ENCODE results near the gene POC1B. TPM values are rescaled to one million over a fixed set of nuclear protein-coding genes. Genes with fewer than 3 reads are reported as not detected.

Gene POC1B
- total RNA-seq, 2 donors from 2014 or later: 31.4 to 32.0 TPM

GRCh38 chr12:89544681-89545184, 18.9 kb upstream of the POC1B start:
- Histone ChIP-seq H3K27me3 (no peaks in the 10 kb centered on the region), H3K9me3 (no peaks in the 10 kb centered on the region), H3K4me1 (peaks cover 2% of the 10 kb centered on the region), H3K36me3 (no peaks in the 10 kb centered on the region), H3K9ac (ENCODE audit: low read depth in 2 of 2, low read length in 2 of 2) (no peak overlapping the region), H3K27ac (no peak overlapping the region), H3K4me3 (no peak overlapping the region)
- intact Hi-C loops (cut with DNase I): loop anchor here (5.0 to 10.0 kb wide), 3 partner anchors 420 to 558 kb away; no protein-coding TSS in a partner anchor
- TF ChIP-seq CTCF (IDR thresholded peaks at IDR 0.05): no peak
- peak; percentile 46 for DNase-seq

- no peaks in the 10 kb centered on the region for H3K9me3 ChIP-seq
- intact Hi-C loops (cut with DNase I): loop anchor here (5.0 to 10.0 kb wide), 3 partner anchors 421 to 558 kb away; no protein-coding TSS in a partner anchor
- H3K9ac ChIP-seq (ENCODE audit: low read depth in 2 of 2, low read length in 2 of 2): no peak overlapping the region
- no peak overlapping the region for H3K27ac ChIP-seq
- TF ChIP-seq CTCF (IDR thresholded peaks at IDR 0.05): no peak
- H3K27me3 ChIP-seq: no peaks in the 10 kb centered on the region
- peaks cover 2% of the 10 kb centered on the region for H3K4me1 ChIP-seq
- no peak overlapping the region for H3K4me3 ChIP-seq
- DNase-seq: no peak
- H3K36me3 ChIP-seq: no peaks in the 10 kb centered on the region
Measured at GRCh38 chr12:89544022-89544421, 18.2 kb upstream of the POC1B start.

GRCh38 chr12:89542912-89543592, 17.2 kb upstream of the POC1B start:
- Histone ChIP-seq H3K4me1 (peaks cover 2% of the 10 kb centered on the region), H3K9ac (ENCODE audit: low read depth in 2 of 2, low read length in 2 of 2) (no peak overlapping the region), H3K9me3 (no peaks in the 10 kb centered on the region), H3K27me3 (no peaks in the 10 kb centered on the region), H3K4me3 (no peak overlapping the region), H3K27ac (no peak overlapping the region), H3K36me3 (no peaks in the 10 kb centered on the region)
- intact Hi-C loops (cut with DNase I): loop anchor here (5.0 to 10.0 kb wide), 3 partner anchors 422 to 559 kb away; no protein-coding TSS in a partner anchor
- DNase-seq: peak; percentile 81
- TF ChIP-seq CTCF (IDR thresholded peaks at IDR 0.05): peak; percentile 81

GRCh38 chr12:89542236-89542635, 16.4 kb upstream of the POC1B start:
- H3K9me3 ChIP-seq: no peaks in the 10 kb centered on the region
- H3K27ac ChIP-seq: no peak overlapping the region
- no peaks in the 10 kb centered on the region for H3K36me3 ChIP-seq
- TF ChIP-seq CTCF (IDR thresholded peaks at IDR 0.05): no peak
- no peaks in the 10 kb centered on the region for H3K27me3 ChIP-seq
- DNase-seq: no peak
- H3K9ac ChIP-seq (ENCODE audit: low read depth in 2 of 2, low read length in 2 of 2): no peak overlapping the region
- H3K4me3 ChIP-seq: no peak overlapping the region
- H3K4me1 ChIP-seq: peaks cover 2% of the 10 kb centered on the region
- intact Hi-C loops (cut with DNase I): loop anchor here (5.0 to 10.0 kb wide), 3 partner anchors 423 to 560 kb away; no protein-coding TSS in a partner anchor

GRCh38 chr12:89540586-89540985, 14.7 kb upstream of the POC1B start:
- Histone ChIP-seq H3K27me3 (no peaks in the 10 kb centered on the region), H3K36me3 (no peaks in the 10 kb centered on the region), H3K9me3 (no peaks in the 10 kb centered on the region), H3K4me1 (peaks cover 2% of the 10 kb centered on the region), H3K27ac (no peak overlapping the region), H3K9ac (ENCODE audit: low read depth in 2 of 2, low read length in 2 of 2) (no peak overlapping the region), H3K4me3 (no peak overlapping the region)
- no peak for DNase-seq
- intact Hi-C loops (cut with DNase I): loop anchor here (5.0 to 10.0 kb wide), 3 partner anchors 424 to 562 kb away; no protein-coding TSS in a partner anchor
- no peak for TF ChIP-seq CTCF (IDR thresholded peaks at IDR 0.05)
